HUDEP-2 (cell line): Measurements from ENCODE around the gene SDK2.

ENCODE experiments used
- DNase-seq, 76 experiments: peaks; one replicate each; lab custom pipeline; 2025; ENCODE audit not compliant: unreplicated experiment in 76 of 76; lab: John Stamatoyannopoulos, UW

The SDK2 gene

DNA sequence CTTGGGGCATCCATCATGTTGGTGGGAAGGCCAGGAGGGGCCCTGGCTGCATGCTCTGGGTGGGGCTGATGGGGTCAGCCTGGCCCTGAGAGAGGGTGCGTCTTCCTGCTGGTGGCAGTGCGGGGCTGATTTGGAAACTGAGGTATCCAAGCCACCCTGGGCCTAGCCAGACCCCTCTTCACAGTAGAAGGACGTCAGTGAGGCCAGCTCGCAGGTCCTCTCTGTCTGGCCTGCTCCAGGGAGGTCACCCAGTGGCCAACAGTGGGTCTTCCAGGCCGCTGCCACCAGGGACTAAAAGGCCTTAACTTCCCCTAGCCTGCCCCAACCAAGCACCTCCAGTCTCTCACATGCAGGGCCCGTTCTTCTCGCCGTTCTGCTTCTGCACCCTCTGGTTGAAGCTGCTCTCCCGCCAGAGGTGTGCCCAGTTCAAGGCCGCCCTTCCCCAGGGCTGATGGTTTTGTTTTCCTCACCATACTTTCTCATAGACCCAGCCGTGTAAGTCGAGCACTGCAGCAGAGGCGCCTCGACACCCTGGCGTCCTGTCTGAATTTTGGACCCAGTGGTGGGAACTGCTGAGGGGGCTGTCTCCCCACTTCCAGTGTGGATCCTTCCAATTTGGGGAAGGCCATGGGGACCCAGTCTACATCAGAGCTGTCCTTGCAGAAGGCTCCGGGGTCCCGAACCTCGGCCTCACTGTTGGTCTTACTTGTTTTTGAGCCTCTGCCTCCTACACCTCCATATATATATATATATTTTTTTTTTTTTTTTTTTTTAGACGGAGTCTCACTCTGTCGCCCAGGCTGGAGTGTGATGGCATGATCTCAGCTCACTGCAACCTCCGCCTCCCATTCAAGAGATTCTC, 289.6 kb downstream of the SDK2 start:
- no peak for DNase-seq

DNA sequence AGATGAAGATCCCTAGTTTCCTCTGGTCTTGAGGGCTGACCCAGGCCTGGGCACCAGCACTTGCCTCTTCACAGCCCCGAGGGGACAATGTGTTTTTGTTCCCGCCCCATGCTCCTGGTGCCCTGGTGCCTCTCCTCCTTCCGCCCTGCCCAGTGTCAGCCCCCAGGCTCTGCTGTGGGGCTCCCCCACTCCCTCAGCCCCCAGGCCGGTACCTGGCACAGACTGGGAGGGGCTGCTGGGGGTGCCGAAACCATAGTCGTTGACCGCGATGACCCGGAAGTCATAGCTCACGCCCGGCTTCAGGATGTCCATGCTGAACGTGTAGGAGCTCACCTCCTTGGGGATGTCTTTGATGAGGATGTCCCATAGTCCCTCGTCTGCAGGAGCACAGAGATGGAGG, 292.0 kb downstream of the SDK2 start:
- no peak for DNase-seq

DNA sequence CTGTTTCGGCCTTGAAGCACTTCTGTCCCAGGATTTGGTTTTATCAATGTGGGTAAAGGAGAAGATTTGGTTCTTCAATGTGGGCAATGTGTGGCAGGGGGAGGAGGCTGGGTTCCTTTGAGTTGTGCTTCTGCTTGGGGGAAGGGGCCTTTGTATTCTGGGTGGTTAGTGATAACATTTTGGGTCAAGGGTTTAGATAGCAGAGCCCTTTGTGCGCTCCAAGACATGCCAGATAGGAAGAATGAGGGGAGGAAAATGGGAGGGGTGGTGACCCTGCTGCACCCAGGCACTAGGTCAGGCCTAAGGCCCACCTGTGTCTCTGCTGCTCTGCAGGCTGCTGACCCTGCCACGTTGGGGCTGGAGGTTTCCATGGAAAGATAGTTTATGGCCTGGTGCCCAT, 292.5 kb downstream of the SDK2 start:
- no peak for DNase-seq

DNA sequence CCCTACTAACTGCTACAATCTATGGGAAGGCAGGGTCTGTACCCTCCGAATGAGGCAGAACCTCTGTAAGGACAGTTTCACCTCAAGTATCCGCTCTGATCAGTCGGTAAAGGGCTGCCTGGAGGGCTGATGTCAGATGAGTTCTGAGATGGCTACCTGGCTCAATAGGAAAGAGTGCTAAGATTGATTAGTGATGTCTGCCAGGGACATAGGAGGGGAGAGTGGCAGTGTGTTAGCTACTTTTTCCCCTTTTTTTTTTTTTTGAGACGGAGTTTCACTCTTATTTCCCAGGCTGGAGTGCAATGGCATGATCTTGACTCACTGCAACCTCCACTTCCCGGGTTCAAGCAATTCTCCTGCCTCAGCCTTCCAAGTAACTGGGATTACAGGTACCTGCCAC, 293.4 kb downstream of the SDK2 start:
- DNase-seq, result no peak

DNA sequence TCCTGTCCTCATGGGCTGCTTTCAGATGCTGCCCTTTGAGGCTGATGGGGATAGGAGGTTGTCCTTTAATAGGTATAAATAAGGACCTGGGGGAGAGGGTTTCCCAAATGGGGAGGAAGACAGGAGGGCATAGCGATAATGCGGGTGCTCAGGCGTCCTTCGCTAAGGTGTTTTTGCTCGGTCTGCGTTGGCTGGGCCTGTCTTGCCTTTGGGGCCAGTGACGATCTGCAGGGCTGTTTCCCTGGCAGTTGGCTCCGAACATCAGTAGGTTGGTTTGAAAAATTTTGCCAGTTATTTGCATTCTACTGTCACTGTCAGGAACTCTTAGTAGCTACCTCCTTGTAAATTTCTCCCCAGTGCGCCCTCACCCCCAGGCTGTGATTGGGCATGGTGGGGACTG, 294.6 kb downstream of the SDK2 start:
- DNase-seq, result no peak

DNA sequence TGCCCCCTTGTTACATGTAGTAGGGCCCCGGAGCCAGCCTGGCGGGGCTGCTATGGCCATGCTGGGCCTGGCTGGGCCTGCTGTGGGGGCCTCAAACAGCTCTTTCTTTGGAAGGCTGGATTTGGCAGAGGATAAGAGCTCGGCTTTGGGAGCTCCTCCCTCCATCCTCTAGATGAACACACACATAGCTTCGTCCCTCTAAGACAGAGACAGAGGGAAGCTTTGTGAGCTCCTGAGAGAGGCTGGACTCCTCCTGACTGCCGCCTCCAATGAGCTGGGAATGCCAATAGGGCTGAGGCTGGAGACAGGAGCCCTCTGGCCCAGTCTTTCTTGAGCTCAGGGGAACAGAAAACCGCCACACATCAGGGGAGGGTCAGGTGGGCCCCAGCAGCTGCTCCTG, 295.1 kb downstream of the SDK2 start:
- DNase-seq, result no peak

DNA sequence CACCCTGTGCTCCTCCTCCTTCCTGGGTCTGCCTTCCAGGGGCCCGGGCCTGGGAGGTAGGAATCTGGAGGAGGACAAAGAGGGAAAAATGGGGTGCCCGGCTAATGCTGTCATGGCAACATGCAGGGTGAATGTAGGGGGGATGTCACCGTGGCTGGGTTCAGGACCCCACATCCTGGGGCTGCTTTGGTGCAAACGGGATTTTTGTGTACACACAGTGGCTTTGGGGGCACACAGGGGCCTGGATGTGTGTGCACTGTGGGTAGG, 295.5 kb downstream of the SDK2 start:
- no peak for DNase-seq

DNA sequence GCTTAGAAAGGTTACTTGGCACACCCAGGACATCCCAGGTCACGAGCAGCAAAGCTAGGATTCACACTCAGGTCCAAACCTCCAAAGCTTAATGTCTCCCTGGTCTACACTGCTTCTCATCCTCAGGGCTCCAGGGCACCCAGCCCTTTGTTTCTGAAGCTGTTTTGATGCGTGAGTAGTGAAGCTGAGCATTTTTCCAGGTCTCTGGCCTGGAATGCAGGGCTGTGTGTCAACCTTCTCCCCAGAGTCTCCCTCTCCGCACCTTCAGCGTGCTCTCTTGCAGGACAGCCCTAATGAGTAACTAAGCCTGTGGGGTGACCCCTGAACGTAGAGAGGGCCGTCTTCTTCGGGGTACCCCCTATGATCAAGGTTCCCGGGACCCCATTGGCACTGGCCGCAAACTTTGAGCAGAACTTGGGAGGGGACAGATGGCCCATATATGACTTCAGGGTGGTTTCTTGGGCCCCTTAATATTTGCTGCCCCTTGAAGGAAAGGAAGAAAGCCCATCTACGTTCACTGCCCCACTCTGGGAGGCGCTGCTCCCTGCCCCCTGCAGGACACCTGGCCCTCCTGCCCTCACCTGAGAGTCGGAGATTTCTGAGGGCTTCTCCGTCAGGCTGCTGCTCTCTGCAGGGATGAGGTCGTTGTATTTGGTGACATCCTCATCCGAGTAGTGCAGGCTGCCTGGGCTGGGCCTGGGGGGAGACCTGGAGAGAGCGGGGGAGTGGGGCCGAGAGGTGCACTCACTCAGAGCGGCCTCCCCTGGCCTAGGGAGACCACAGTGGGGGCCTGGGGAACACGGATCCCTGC, 296.0 kb downstream of the SDK2 start:
- no peak for DNase-seq

DNA sequence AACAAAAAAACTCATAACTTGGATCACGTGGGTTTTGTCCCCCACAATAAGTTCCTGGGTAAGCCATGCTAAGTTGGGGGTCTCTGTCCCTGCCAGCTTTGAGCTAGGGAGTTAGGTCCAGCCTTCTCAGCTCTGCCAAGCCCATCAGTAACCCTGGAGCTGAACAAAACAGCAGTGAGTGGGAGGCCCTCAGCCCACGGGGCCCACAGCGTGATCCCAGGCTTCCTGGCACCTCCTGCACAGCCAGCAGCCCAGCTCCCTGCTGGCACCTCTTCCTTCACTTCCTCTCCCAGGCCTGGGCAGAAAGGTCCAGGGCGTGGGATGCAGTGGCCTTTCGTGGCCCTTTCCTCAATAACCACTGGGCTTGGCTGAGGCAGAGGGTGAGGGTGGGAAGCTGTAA, 296.9 kb downstream of the SDK2 start:
- no peak for DNase-seq

DNA sequence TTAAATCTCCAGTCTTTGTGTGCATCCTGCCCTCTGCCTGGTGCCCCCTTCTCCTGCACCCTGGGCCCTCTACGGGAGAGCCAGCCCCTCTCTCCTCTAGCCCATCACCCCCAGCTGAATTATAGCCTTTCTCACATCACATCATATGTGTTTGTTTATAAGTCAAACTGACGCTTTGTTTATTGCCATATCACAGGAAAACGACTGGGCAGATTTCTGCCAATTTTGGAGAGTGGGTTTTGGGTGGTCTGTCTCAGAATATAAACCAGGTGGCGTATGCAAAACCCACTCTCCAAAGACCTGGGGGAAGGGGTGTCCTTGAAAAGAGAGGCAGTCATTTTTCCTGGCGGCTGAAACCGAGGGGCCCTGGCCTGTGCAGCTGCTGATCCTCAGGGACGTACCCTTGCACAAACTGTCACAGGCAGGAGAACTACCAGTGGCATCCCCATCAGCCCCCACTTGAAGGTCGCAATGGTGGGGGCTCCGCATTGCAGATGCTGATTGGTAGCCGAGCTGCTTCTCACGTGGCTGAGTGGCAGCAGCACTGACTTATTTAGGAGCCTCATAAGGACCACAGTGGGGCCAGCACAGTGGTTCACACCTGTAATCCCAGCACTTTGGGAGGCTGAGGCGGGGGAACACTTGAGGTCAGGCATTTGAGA, 297.6 kb downstream of the SDK2 start:
- no peak for DNase-seq

DNA sequence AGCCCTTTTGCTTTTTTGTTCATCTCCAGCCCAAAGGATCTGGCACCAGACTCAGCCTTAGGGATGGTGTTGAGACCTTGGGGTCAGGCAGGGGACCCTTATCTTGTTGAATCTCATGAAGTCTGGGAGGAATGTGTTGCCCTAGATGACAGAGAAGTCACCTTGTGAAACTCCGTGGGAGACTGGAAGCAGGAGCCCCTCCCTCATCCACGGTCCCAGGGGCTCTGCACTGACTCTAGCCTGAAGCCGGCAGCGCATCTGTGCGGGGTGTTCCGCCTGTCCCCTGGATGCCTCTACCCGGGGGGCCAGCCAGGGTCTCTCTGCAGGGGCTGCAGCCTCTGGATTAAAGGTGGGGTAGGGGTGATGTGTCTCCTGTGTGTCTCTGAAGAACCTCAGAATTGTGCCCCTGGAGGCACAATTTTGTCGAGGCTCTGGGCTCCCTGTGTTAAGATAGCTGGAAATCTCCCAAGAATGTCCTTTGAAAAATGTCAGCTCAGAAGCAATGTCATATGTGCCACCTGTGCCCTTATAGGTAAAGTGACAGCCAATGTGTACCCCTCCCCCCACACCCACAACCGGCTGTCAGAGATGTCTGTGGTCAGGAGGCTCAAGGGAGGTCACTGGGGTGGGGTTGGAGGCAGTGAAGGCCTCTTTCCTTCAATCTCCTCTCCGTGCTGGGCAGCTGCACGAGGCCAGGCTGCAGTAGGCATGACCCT, 300.3 kb downstream of the SDK2 start:
- DNase-seq, result no peak

DNA sequence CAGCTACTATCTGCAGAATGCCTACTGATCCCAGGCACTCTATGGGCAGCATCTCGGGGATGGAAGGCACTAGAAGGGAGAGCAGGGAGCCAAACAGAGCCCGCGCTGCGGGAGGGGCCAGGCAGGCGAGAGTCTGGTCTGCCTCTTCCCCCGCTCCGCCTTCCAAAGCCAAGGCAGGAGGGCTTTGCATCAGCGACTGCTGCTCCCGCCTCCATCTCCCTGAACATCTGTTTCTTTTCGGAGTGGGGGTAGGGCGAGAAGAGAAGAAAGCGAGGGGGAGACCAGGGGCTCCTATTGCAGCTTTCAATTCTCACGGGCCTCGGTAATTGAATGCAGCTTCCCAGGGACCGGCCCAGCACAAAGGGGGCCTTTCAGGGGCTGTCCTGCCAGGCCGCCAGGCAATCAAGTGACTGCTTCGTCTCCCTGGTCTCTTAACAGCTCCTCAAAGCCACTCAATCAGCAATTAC, 301.0 kb downstream of the SDK2 start:
- DNase-seq, result no peak

DNA sequence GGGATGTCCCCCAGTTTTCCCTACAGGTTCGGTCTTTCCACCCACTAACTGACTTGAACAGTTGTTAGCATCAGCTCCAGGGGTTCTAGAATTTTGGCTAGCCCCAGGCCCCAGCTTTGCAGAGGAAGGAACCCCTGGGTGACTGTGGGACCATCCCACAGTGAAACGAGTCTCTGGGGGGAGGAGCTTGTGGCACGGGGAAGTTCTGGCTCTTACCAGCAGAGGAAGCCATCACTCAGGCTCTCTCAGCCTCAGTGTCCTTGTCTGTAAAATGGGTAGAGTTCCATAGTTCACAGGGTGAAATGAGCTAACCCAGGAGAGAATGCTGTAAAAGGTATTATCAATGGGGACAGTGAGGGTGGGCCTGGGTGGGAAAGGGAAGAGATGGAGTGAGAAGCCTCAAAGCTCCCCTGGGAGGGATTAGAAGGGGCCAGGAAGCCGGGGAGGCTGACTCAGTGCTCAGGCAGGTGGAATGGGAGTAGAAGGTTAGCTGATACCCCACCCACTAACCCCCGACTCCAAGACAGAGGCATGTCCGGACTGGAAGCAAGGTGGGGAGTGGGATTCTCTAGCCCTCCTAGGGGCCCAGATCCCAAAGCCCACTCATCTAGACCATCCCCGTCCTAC, 301.6 kb downstream of the SDK2 start:
- DNase-seq, result no peak

DNA sequence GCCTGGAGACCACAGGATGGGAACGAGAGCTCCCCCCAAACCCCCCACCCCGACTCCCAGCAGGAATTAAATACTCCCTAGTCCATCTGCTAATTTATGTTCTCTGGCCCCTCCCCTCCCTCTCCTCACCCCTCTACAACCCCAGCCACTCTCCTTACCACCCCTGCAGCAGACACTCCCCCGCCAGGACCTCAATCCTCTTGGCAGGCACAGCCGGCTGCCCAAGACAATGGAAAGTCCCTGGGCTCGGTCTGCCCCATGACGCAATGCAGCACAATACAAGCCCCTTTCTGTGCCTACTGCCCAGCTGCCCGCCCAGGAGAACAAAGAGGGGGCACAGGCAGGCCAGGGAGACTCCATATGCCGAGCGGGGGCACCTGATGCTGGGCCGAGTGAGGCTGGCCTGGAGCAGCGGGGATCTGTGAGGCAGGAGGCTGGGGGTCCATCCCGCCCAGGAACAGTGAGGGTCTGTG, 302.2 kb downstream of the SDK2 start:
- peak in 3 of 76 experiments; percentile 1 to 19 (median 3) for DNase-seq

DNA sequence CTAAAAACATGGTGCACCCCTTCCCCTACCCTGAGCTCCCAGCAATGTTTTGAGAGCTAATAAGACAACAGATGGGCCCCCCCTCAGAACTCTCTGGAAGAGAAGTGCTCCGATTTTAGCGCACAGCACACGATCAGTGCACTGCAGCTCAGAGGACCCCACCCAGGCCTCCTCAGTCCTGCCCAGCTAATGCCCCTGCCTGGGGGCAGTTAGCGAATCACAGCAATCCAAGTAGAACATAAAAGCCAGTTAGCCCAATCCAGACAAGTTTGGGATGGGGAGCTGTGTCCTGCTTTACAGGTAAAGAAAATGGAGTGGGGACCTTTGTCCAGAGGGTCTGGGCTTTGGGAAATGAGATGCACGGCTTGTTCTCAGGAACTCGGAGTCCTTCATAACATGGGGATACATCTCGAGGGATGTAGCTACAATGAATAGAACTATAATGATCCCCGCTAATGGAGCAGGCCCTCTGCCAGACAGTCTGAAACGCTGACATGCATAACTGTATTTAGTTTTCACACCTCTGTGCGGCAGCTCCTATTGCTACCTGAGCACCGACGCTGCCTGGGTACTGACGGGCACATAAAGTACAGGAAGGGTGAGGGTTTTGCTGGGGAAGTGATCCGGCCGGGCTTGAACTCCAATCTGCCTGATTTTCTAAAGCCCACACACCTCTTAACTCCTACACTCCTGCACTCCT, 302.7 kb downstream of the SDK2 start:
- DNase-seq, result no peak

DNA sequence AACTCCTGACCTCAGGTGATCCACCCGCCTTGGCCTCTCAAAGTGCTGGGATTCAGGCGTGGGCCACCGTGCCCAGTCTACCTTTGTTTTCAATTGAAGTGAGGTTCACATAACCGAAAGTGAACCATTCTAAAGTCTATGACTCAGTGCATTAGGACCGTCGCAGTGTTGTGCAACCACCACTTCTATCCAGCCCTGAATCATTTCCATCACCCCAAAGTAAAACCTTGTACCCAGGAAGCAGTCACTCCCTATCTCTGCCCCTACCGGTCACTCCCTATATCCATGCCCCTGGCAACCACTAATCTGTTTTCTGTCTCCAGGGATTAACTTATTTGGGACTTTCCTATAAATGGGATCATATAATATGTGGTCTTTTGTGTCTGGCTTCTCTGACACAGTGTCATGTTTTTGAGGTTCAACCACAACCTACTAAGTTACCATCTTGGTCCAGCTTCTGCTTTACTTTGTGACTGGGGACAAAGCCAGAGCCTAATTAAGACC, 304.1 kb downstream of the SDK2 start:
- DNase-seq, result no peak

DNA sequence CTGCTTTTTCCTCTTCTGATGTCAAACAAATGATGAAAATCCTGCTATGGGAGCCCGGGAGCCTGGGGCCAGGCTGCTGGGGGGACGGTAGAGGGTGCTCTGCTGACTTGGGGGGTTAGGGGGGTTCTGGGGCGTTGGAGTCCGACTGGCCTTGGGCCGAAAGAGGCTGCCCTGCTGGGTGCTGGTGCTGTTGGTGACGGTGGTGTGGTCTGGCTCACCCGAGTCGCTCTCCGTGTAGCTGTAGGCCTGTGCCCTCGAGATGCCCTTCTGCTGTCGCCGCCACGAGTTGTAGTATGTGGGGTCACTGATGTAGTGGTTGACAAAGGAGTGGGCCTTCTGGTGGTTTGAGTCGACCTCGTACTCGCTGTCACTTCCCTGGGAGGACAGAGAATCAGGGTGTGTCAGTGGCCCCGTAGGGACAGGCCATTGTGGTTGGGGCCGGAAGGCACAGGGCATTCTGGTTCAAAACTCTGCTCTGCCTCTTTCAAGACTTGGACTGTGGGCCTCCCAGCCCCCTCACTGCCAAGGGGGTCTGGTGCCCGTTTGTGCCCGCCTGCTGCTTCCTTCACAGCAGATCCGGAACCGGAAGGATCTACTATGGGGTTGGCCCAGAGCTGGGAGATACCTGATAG, 305.6 kb downstream of the SDK2 start:
- DNase-seq, result no peak

DNA sequence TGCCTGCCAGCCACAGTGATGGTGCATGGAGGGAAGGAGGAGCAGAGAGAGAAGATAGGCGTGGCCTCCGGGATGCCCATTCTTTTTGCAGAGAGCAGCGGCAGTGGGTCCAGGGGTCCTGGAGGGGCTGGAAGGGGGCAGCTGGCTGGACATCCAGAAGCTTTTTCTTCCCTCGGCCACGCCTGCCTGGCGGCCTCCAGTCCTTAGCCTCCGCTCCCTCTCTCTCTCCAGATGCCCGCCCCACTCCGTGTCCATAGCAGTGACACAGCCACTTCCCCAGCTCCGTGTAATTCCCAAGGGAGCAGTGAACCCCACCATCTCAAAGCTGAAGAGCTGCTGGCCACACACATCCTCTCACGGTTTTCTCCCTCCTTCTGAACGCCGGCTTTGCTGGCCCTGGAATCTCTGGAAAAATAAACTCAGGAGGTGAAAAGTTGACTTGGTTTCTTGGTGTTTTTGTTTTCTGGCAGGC, 306.2 kb downstream of the SDK2 start:
- DNase-seq, result no peak

DNA sequence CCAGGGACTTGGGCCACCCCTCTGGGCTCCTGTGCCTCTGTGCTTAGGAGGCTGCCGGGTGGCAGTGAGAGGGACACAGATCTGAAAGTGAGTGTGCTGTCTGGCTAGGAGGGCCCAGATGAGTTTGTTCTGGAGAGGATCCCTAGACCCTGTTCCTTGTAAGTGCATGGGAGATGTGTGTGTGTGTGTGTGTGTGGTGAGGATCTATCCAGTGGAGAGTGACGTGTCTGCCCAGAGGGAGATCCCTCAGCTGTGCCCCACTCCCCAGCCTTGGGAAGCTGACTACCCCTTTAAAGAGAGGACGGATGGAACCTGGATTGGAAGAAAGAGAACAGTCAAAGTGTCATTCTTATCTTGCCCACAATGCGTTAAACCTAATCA, 306.9 kb downstream of the SDK2 start:
- DNase-seq, result no peak
